Measurements from ENCODE around the gene KANSL1. TPM values are rescaled to one million over a fixed set of nuclear protein-coding genes. Genes with fewer than 3 reads are reported as not detected.

Gene KANSL1
- total RNA-seq, 1 donor from 2014 or later = 136 TPM

DNA sequence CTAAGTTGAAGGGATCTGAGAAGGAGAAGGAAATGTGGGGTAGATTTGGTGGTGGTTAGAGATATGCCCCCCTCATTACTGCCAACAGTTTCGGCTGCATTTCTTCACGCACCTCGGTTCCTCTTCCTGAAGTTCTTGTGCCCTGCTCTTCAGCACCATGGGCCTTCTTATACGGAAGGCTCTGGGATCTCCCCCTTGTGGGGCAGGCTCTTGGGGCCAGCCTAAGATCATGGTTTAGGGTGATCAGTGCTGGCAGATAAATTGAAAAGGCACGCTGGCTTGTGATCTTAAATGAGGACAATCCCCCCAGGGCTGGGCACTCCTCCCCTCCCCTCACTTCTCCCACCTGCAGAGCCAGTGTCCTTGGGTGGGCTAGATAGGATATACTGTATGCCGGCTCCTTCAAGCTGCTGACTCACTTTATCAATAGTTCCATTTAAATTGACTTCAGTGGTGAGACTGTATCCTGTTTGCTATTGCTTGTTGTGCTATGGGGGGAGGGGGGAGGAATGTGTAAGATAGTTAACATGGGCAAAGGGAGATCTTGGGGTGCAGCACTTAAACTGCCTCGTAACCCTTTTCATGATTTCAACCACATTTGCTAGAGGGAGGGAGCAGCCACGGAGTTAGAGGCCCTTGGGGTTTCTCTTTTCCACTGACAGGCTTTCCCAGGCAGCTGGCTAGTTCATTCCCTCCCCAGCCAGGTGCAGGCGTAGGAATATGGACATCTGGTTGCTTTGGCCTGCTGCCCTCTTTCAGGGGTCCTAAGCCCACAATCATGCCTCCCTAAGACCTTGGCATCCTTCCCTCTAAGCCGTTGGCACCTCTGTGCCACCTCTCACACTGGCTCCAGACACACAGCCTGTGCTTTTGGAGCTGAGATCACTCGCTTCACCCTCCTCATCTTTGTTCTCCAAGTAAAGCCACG, 165.9 kb downstream of the KANSL1 start:
- H3K9me3 Mint-ChIP-seq = no peaks in the 10 kb centered on the region
- H3K4me2 ChIP-seq = no peak overlapping the region
- no peaks in the 10 kb centered on the region for H3K9me3 ChIP-seq (ENCODE audit: low read depth)
- peaks cover 23% of the 10 kb centered on the region for H3F3A ChIP-seq (ENCODE audit: low read depth)
- H2AFZ ChIP-seq (replicated peaks) = no peak overlapping the region
- peaks cover 51% of the 10 kb centered on the region for H4K20me1 ChIP-seq (ENCODE audit: low read depth)
- H3K36me3 Mint-ChIP-seq = peaks cover 34% of the 10 kb centered on the region
- H3K27me3 ChIP-seq = no peaks in the 10 kb centered on the region
- H3K4me3 ChIP-seq = no peak overlapping the region
- TF ChIP-seq, protein P1, sequence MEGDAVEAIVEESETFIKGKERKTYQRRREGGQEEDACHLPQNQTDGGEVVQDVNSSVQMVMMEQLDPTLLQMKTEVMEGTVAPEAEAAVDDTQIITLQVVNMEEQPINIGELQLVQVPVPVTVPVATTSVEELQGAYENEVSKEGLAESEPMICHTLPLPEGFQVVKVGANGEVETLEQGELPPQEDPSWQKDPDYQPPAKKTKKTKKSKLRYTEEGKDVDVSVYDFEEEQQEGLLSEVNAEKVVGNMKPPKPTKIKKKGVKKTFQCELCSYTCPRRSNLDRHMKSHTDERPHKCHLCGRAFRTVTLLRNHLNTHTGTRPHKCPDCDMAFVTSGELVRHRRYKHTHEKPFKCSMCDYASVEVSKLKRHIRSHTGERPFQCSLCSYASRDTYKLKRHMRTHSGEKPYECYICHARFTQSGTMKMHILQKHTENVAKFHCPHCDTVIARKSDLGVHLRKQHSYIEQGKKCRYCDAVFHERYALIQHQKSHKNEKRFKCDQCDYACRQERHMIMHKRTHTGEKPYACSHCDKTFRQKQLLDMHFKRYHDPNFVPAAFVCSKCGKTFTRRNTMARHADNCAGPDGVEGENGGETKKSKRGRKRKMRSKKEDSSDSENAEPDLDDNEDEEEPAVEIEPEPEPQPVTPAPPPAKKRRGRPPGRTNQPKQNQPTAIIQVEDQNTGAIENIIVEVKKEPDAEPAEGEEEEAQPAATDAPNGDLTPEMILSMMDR (IDR thresholded peaks at IDR 0.05) = no peak
- TF ChIP-seq EZH2phosphoT487 (IDR thresholded peaks at IDR 0.05) = no peak
- no peak for TF ChIP-seq EZH2 (IDR thresholded peaks at IDR 0.05)
- DNase-seq (ENCODE audit: low spot score) = no peak
- peaks cover 5% of the 10 kb centered on the region for H3K27me3 Mint-ChIP-seq (ENCODE audit: insufficient read depth, low read depth)
- peaks cover 26% of the 10 kb centered on the region for H3K4me1 Mint-ChIP-seq
- H3K27ac ChIP-seq = no peak overlapping the region
- no peak overlapping the region for H3K4me3 Mint-ChIP-seq
- peaks cover 25% of the 10 kb centered on the region for H3K4me1 ChIP-seq
- H3K9ac ChIP-seq = no peak overlapping the region
- H3K27ac Mint-ChIP-seq = peak overlapping the region; percentile 9
- no peaks in the 10 kb centered on the region for H3K79me2 ChIP-seq (ENCODE audit: low read depth)
- H3K36me3 ChIP-seq = no peaks in the 10 kb centered on the region

- H3K4me1 Mint-ChIP-seq = peaks cover 26% of the 10 kb centered on the region
- Histone ChIP-seq H3K4me1 (peaks cover 25% of the 10 kb centered on the region), H3K36me3 (no peaks in the 10 kb centered on the region), H3K9ac (no peak overlapping the region), H3K9me3 (ENCODE audit: low read depth) (no peaks in the 10 kb centered on the region), H4K20me1 (ENCODE audit: low read depth) (peaks cover 45% of the 10 kb centered on the region), H3K4me3 (no peak overlapping the region), H3K79me2 (ENCODE audit: low read depth) (no peaks in the 10 kb centered on the region), H3K4me2 (no peak overlapping the region), H3F3A (ENCODE audit: low read depth) (peaks cover 23% of the 10 kb centered on the region), H2AFZ (replicated peaks) (no peak overlapping the region), H3K27me3 (no peaks in the 10 kb centered on the region), H3K27ac (no peak overlapping the region)
- no peak for DNase-seq (ENCODE audit: low spot score)
- H3K27me3 Mint-ChIP-seq (ENCODE audit: insufficient read depth, low read depth) = peaks cover 7% of the 10 kb centered on the region
- peaks cover 32% of the 10 kb centered on the region for H3K36me3 Mint-ChIP-seq
- no peak for TF ChIP-seq EZH2phosphoT487 (IDR thresholded peaks at IDR 0.05)
- TF ChIP-seq, protein P1 (IDR thresholded peaks at IDR 0.05) = no peak
- no peak for TF ChIP-seq EZH2 (IDR thresholded peaks at IDR 0.05)
- H3K9me3 Mint-ChIP-seq = no peaks in the 10 kb centered on the region
- H3K27ac Mint-ChIP-seq = no peak overlapping the region
- H3K4me3 Mint-ChIP-seq = no peak overlapping the region
Measured at GRCh38 chr17:46026166-46027047, 166.8 kb downstream of the KANSL1 start.

GRCh38 chr17:46025510-46026165, 167.6 kb downstream of the KANSL1 start:
- no peak overlapping the region for H3K9ac ChIP-seq
- no peak overlapping the region for H3K27ac ChIP-seq
- DNase-seq (ENCODE audit: low spot score) = no peak
- H3K9me3 ChIP-seq (ENCODE audit: low read depth) = no peaks in the 10 kb centered on the region
- Mint-ChIP-seq H3K4me3 (no peak overlapping the region), H3K27me3 (ENCODE audit: insufficient read depth, low read depth) (peaks cover 7% of the 10 kb centered on the region), H3K27ac (peak overlapping the region; percentile 91), H3K36me3 (peaks cover 25% of the 10 kb centered on the region), H3K4me1 (peaks cover 26% of the 10 kb centered on the region), H3K9me3 (no peaks in the 10 kb centered on the region)
- no peak overlapping the region for H2AFZ ChIP-seq (replicated peaks)
- H4K20me1 ChIP-seq (ENCODE audit: low read depth) = peaks cover 43% of the 10 kb centered on the region
- H3K4me3 ChIP-seq = no peak overlapping the region
- TF ChIP-seq, protein P1 (IDR thresholded peaks at IDR 0.05) = no peak
- TF ChIP-seq EZH2phosphoT487 (IDR thresholded peaks at IDR 0.05) (no peak), EZH2 (IDR thresholded peaks at IDR 0.05) (no peak)
- H3F3A ChIP-seq (ENCODE audit: low read depth) = peaks cover 18% of the 10 kb centered on the region
- no peak overlapping the region for H3K4me2 ChIP-seq
- no peaks in the 10 kb centered on the region for H3K36me3 ChIP-seq
- H3K4me1 ChIP-seq = peaks cover 25% of the 10 kb centered on the region
- no peaks in the 10 kb centered on the region for H3K27me3 ChIP-seq
- no peaks in the 10 kb centered on the region for H3K79me2 ChIP-seq (ENCODE audit: low read depth)
